WI38 (cell line): ENCODE measurements around the gene LRP1B.

Experiments
- H3K4me3 ChIP-seq: 2 replicates; pipeline ENCODE4 v1.5.1; 2011; ENCODE audit warnings: low read depth, mild to moderate bottlenecking, control low read depth, low read length
- TF ChIP-seq, protein P1 (sequence below): IDR thresholded peaks from 2 replicates; pipeline ENCODE4 v1.5.1; 2012; ENCODE audit warnings: low read depth, mild to moderate bottlenecking, control low read depth, low read length

LRP1B gene

GRCh38 chr2:140943867-140944266, 1186.9 kb downstream of the LRP1B start:
- TF ChIP-seq, protein P1, sequence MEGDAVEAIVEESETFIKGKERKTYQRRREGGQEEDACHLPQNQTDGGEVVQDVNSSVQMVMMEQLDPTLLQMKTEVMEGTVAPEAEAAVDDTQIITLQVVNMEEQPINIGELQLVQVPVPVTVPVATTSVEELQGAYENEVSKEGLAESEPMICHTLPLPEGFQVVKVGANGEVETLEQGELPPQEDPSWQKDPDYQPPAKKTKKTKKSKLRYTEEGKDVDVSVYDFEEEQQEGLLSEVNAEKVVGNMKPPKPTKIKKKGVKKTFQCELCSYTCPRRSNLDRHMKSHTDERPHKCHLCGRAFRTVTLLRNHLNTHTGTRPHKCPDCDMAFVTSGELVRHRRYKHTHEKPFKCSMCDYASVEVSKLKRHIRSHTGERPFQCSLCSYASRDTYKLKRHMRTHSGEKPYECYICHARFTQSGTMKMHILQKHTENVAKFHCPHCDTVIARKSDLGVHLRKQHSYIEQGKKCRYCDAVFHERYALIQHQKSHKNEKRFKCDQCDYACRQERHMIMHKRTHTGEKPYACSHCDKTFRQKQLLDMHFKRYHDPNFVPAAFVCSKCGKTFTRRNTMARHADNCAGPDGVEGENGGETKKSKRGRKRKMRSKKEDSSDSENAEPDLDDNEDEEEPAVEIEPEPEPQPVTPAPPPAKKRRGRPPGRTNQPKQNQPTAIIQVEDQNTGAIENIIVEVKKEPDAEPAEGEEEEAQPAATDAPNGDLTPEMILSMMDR: no peak
- no peak overlapping the region for H3K4me3 ChIP-seq

DNA sequence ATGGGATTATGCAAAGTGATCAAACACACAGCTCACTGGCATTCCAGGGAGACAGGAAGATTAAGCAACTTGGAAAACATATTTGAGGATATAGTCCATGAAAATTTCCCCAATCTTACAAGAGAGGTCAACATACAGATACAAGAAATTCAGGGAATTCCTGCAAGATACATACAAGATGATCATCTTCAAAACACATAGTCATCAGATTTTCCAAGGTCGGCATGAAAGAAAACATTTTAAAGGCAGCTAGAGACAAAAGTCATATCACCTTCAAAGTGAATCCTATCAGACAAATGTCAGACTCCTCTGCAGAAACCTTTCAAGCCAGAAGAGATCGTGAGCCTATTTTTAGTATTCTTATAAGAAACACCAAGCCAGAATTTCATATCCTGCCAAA, 1188.5 kb downstream of the LRP1B start:
- TF ChIP-seq, protein P1: no peak
- no peak overlapping the region for H3K4me3 ChIP-seq

GRCh38 chr2:140929849-140930248, 1201.0 kb downstream of the LRP1B start:
- TF ChIP-seq, protein P1: no peak
- H3K4me3 ChIP-seq: no peak overlapping the region

DNA sequence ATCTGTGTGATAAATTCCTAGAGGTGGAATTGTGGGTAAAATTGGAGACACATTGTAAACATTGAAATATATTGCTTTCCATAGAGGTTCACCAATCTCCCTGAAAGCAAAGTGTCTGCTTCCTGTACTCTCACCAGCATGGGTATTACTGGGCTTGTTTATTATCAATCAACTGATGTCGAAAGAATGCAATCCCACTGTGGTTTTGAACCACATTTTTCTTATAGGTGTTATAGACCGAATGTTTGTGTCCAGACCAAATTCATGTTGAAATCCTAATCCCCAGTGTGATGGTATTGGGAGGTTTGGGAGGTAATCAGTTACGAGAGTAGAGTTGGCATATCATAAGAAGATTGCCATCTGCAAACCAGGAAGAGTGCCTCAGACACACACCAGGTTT, 1212.4 kb downstream of the LRP1B start:
- TF ChIP-seq, protein P1: no peak
- no peak overlapping the region for H3K4me3 ChIP-seq

DNA sequence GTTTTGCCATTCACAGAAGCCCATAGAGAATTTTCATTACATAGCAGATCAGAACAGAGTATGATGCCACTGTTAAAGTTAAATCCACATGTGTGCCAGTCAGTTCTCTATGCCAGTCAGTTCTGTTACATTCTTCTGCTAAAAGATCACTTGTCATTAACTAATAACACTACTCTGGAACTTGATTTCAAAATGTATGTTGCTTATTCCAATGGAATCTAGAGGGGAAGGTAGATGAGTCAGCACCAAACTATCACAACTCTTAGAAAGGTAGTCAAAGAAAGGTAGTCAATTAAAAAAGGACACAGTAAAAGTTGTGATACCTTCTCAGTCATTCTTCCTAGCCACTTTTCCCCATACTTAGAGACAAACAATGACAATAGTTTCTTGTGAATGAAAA, 1214.4 kb downstream of the LRP1B start:
- TF ChIP-seq, protein P1: no peak
- no peak overlapping the region for H3K4me3 ChIP-seq

GRCh38 chr2:140910683-140911082, 1220.1 kb downstream of the LRP1B start:
- TF ChIP-seq, protein P1: no peak
- no peak overlapping the region for H3K4me3 ChIP-seq

- TF ChIP-seq, protein P1: no peak
- H3K4me3 ChIP-seq: no peak overlapping the region
These were observed 1225.6 kb downstream of the LRP1B start for GRCh38 chr2:140905083-140905781.
